HuH-7 (cell line): Measurements from ENCODE around the gene RAPGEF4.

Experiments used
- DNase-seq: peaks from one replicate; pipeline ENCODE4 v3.0.0; 2011; ENCODE audit warnings: low spot score

Gene RAPGEF4

DNA sequence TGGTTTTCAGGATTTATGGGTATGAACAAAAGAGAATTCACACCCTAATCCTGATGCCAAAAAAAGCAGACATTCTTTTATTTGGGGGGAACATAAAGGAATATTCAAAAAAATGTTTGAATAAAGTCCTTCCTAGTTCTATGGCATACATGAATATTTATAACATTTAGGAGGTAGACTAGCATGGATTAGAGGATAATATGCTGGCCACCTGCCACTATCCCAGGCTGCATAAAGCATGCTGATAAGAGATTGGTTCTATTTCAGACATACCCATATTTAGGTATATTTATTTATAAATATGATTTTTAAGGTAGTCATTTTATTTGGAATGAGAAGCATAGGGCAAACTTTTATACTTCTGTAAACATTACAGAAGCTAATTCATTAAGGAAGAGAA, 305.1 kb downstream of the RAPGEF4 start:
- DNase-seq: no peak

DNA sequence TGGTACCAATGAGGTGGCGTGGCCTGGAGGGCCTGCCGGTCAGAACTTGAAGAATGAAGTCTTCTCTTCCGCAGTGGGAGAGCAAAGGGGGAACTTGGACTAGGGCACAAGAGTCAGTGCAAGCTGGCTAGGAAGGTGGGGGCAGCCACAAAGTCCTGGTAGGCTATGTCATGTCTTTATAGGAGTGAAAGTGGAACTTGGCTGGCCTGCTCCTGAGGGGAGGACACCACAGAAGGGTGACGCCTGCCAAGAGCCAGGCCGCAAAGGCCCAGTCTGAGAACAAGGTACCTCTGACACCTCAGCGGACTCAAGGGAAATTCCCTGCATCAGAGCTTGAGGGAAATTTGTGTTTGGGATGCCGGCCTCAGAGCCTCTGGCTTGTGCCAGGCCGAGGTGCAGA, 307.8 kb downstream of the RAPGEF4 start:
- DNase-seq: no peak

GRCh38 chr2:173043897-173044519, 308.4 kb downstream of the RAPGEF4 start:
- DNase-seq: no peak

- DNase-seq: no peak
Measured at GRCh38 chr2:173044686-173045085, 309.0 kb downstream of the RAPGEF4 start.

- DNase-seq: no peak
Measured at GRCh38 chr2:173045181-173045580, 309.5 kb downstream of the RAPGEF4 start.

- no peak for DNase-seq
Measured at GRCh38 chr2:173048522-173048896, 312.9 kb downstream of the RAPGEF4 start.

DNA sequence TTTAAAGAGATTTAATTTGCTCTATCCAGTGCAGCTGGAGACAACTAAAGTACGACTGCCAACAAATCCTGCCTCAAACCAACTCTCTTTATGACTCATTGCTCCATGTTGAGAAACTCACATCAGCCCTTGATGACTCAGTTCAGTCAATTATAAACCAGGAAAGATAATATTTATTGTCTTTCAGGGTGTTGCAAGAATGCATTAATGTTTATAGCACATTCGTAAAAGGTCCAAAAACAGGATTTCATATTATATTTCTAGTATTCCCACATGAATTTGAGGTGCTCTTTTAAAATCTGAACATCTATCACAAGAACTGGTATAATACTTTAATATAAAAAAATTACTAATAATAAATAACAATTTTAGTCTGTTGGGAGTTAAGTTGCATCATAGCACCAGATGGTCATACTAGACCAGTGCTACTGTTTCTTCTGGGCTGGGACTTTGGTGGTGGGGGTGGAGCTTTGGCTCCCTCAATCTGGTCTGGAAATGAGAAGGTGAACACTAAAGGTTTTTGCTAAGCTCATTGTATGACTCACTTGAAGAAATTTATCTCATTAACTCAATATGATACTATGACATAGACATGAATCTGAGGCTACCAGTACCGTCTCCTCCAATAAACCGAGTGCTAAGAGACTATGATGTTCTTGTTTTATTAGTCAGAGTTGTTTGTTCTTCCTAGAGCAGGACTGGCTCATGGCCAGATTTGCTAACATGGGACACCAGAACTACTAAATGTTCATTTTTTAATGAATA, 313.4 kb downstream of the RAPGEF4 start:
- peak; percentile 59 for DNase-seq

GRCh38 chr2:173049831-173050230, 314.2 kb downstream of the RAPGEF4 start:
- no peak for DNase-seq

GRCh38 chr2:173050684-173051083, 315.0 kb downstream of the RAPGEF4 start:
- no peak for DNase-seq

GRCh38 chr2:173051463-173052215, 316.0 kb downstream of the RAPGEF4 start:
- no peak for DNase-seq

DNA sequence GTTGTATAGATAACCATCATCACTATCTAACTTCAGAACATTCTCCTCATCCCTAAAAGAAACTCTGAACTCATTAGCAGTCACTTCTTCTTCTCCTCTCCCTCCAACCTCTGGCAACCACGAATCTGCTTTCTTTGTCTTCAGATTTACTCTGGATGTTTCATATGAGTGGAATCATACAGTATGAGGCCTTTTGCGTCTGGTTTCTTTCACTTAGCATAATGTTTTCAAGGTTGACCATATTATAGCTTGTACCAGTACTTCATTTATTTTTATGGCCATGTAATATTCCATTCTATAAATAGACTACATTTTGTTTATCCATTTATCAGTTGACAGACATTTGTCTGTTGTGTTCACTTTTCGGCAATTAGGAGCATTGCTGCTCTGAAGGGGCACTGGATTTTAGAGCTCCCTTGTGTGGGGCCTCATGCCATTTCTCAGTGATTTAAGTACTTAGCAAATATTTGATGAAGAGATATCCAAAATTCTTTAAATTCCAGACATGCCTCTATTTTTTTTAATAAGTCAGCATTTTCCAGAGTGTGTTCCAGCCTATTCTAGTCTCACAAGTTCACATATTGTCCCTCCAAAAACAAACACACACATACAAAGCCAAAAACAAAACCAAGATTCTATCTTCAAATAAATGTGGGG, 317.5 kb downstream of the RAPGEF4 start:
- no peak for DNase-seq

- no peak for DNase-seq
Measured at GRCh38 chr2:173054466-173054865, 318.8 kb downstream of the RAPGEF4 start.

GRCh38 chr2:173056705-173057364, 321.2 kb downstream of the RAPGEF4 start:
- no peak for DNase-seq

DNA sequence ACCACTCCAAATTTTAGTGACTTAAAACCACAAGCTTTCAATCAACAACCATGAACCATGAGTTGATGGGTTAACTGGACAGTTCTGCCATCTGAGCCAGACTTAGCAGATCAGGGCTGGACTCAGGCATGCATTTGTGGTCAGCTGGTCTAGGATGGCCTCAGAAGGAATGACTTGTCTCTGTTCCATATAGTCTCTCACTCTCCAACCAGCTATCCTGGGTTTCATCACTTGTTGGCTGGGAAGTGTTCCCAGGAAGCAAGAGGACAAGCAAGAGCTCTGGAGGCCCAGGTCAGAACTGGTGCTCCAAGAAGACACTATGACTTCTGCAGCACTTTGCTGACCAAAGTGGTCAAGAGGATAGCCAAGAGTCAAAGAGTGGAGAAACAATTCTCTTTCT, 322.5 kb downstream of the RAPGEF4 start:
- no peak for DNase-seq

DNA sequence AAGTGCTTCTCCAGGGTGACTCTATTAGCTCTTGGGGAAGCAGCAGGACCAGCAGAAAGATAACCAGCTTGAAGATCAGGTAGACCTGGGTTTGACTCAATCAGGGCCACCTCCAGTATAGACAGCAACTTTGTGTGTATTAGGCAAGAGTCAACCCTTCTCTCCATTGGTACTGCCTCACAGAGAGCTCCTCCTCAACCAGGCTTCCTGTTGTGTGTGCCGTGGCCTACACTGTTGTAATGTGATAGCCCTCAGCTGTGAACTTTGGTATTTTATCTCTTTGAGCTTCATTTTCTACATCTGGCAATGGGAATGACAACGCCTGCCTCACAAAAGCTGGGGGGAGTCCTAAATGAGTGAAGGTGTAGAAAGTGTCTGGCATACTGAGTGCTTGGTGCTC, 323.0 kb downstream of the RAPGEF4 start:
- peak; percentile 35 for DNase-seq

GRCh38 chr2:173059292-173059691, 323.6 kb downstream of the RAPGEF4 start:
- no peak for DNase-seq

GRCh38 chr2:173059971-173060461, 324.4 kb downstream of the RAPGEF4 start:
- no peak for DNase-seq

GRCh38 chr2:173062801-173063200, 327.2 kb downstream of the RAPGEF4 start:
- DNase-seq: no peak

GRCh38 chr2:173064151-173064805, 328.6 kb downstream of the RAPGEF4 start:
- DNase-seq: no peak

DNA sequence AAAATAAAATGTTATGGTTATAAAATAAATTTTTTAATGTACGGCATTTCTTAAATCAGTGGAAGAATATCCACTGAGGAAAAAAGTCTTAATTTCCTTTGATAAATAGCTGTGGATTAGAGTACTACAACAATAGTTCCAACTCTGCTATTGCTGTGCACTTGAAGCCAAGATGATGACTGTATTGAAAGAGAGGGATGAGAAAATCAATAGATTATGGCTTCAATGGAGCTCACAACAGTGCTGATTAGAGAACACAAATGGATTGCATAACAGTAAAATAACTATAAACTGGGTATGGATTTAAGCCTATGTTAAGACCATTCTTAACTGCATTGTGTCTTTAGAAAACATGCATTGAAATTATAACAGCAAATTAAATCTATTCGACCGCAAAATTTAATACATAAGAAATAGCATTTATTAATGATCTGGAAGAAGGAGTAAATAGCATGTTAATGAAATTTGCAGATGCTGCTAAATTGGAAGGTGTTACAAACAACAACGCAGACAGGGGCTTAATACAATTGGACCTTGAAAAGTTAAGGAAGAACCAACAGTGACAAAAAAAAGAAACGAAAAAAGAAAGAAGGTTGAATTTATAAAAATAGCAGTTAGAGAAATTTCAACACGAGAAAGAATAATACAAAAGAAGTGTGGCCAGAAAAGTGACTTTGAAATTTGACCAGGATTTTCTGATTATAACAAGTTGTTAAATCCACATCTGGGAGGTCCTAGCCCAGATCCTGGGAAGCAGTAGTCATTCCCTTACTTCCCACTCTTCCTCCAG, 331.4 kb downstream of the RAPGEF4 start:
- DNase-seq: no peak
